Activated naive CD4-positive, alpha-beta T cell treated with anti-CD3 and anti-CD28 coated beads, Interleukin-2, amount 50 U/mL, for 24 hours (primary cell): ENCODE measurements around the gene UGT2A3.
A peak's percentile ranks its signal among the peaks of the same experiment; 100 is the strongest.

Experiments
- H3K27ac Mint-ChIP-seq: one replicate; pipeline ENCODE4 v1.8.0; 2021; ENCODE audit warnings: mild to moderate bottlenecking, mixed read lengths
- H3K27me3 Mint-ChIP-seq: one replicate; pipeline ENCODE4 v1.8.0; 2021; ENCODE audit warnings: mixed read lengths
- H3K36me3 Mint-ChIP-seq: one replicate; pipeline ENCODE4 v1.8.0; 2021; ENCODE audit warnings: mixed read lengths
- H3K4me1 Mint-ChIP-seq: one replicate; pipeline ENCODE4 v1.8.0; 2021; ENCODE audit warnings: mixed read lengths
- H3K4me3 Mint-ChIP-seq: one replicate; pipeline ENCODE4 v1.8.0; 2021; ENCODE audit warnings: mild to moderate bottlenecking, mixed read lengths
- H3K9me3 Mint-ChIP-seq: one replicate; pipeline ENCODE4 v1.8.0; 2021; ENCODE audit warnings: mixed read lengths

UGT2A3 gene

DNA sequence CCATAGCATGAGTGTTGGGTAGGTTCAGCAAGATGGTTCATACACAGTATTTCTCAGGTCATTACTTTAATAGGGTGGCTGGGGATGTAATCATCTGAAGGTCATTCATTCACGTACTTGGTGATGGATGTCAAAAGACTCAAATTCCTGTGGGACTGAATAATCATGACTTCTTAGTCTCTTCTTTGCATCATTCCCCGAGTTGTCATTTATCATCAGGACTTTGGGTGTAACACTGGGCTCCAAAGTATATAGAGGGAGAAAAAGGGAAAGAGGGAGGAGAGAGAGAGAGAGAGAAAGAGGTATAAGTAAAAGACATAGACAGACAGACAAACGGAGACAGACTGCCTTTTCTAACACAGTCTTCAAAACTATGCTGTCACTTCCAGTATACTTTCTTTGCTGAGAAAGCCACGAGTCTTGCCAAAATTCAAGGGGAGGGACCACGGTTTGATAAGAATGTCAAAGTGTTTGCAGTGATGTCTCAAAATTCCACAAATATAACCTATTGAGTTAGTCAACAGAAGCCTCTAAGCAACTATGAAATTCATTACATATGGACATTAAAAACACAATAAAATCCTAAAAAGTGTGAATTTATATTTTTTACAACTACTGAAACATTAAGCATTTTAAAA, 55.9 kb downstream of the UGT2A3 start:
- H3K36me3 Mint-ChIP-seq = no peaks in the 10 kb centered on the region
- no peaks in the 10 kb centered on the region for H3K4me1 Mint-ChIP-seq
- no peak overlapping the region for H3K4me3 Mint-ChIP-seq
- no peak overlapping the region for H3K27ac Mint-ChIP-seq
- no peaks in the 10 kb centered on the region for H3K27me3 Mint-ChIP-seq
- peaks cover 5% of the 10 kb centered on the region for H3K9me3 Mint-ChIP-seq

DNA sequence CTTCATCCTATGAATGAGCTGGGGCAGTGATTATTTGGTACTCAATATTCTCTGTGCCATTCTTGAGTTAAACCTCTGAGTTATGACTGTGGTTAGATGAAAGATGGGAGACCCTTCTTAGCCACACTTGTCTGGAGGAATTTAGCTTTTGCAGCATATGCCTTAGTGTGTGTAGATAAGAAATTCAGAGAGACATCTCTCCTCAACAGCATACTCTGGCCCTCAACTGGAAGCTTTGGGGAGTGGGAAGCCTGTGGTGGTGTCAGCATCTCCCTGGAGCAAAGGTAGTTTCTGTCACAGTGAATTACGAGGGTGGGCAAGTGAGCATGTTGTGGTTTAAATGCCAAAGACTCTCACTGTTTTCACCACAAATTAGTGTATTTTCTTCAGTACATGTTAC, 58.7 kb downstream of the UGT2A3 start:
- Mint-ChIP-seq H3K4me3 (no peak overlapping the region), H3K9me3 (peaks cover 5% of the 10 kb centered on the region), H3K36me3 (no peaks in the 10 kb centered on the region), H3K27ac (no peak overlapping the region), H3K27me3 (no peaks in the 10 kb centered on the region), H3K4me1 (no peaks in the 10 kb centered on the region)

DNA sequence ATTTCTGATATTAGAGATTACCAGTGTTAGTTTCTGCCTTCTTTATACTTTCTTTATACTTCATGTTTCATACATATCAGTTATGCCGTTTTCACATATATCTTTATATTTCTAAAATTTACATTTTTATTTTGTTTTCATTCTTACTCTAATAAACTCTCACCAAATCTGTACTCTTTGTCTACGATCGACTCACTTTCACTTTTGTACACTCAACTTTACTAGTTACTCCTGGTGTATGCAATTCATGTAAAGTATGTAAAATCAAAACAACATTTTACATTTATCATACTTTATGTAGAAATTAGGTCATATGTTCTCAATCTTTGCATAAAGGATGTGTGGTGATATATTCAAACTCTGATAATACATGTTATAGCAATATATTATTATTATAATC, 59.9 kb downstream of the UGT2A3 start:
- Mint-ChIP-seq H3K4me1 (no peaks in the 10 kb centered on the region), H3K27ac (no peak overlapping the region), H3K27me3 (no peaks in the 10 kb centered on the region), H3K4me3 (no peak overlapping the region), H3K9me3 (peaks cover 5% of the 10 kb centered on the region), H3K36me3 (no peaks in the 10 kb centered on the region)

DNA sequence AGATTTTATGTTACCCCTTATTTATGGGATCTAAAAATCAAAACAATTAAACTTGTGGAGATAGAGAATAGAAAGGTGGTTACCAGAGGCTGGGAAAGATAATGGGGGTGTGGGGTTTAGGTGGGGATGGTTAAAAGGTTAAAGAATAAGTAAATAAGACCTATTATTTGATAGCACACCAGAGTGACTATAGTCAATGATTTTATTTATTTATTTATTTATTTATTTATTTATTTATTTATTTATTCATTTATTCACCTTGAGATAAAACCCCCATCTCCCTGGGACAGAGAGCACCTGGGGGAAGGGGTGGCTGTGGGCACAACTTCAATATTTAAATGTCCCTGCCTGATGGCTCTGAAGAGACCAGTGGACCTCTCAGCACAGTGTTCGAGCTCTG, 66.1 kb downstream of the UGT2A3 start:
- Mint-ChIP-seq H3K4me1 (no peaks in the 10 kb centered on the region), H3K36me3 (no peaks in the 10 kb centered on the region), H3K4me3 (no peak overlapping the region), H3K27ac (peak overlapping the region; percentile 10), H3K27me3 (no peaks in the 10 kb centered on the region), H3K9me3 (no peaks in the 10 kb centered on the region)

DNA sequence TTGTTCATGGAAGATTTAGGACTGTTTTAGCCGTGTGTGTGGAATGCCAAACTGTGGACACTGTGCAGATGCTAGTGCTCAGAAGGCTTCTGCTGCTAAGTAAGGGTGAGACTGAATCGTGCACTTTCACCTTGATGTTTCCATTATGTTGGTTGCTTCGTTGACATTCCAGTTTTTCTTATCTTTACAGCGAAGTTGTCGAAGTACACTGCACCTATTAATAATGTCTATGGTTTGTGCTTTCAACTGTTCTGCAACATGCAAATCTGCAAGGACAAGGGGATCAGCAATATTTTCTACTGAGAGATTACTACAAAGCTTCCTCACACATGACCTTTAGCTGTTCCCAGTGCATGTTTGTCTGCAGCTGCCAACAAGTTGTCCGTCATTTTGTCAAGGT, 67.7 kb downstream of the UGT2A3 start:
- H3K4me3 Mint-ChIP-seq = no peak overlapping the region
- H3K27ac Mint-ChIP-seq = no peak overlapping the region
- no peaks in the 10 kb centered on the region for H3K9me3 Mint-ChIP-seq
- no peaks in the 10 kb centered on the region for H3K4me1 Mint-ChIP-seq
- no peaks in the 10 kb centered on the region for H3K27me3 Mint-ChIP-seq
- no peaks in the 10 kb centered on the region for H3K36me3 Mint-ChIP-seq
